Measurements from ENCODE around the gene USP32.
"Not testable (repeated sequence)": the region's sequence is repeated elsewhere in the genome, so short reads cannot be mapped to it uniquely, and the experiment has no call there.

The USP32 gene

DNA sequence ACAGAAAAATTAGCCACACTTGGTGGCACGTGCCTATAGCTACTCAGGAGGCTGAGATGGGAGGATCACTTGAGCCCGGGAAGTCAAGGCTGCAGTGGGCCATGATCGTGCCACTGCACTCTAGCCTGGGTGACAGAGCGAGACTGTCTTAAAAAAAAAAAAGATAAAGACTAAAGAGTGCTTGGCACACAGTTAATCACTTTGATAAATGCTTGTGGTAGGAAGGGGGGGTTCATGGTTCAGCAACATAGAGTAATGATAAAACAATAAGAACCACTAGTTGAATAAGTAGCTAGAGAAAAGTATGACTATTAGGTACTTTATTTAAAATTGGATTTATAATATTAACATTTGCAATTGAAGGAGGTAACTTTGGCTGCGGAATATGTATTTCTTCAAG is 43.3 kb downstream of the USP32 start:
- no peak overlapping the region for H3K4me3 ChIP-seq (ENCODE audit: control insufficient read depth, low read depth, low read length)
- no peak for TF ChIP-seq CTCF (conservative IDR thresholded peaks at IDR 0.05; ENCODE audit: control insufficient read depth, insufficient read depth, low read depth, low read length)

DNA sequence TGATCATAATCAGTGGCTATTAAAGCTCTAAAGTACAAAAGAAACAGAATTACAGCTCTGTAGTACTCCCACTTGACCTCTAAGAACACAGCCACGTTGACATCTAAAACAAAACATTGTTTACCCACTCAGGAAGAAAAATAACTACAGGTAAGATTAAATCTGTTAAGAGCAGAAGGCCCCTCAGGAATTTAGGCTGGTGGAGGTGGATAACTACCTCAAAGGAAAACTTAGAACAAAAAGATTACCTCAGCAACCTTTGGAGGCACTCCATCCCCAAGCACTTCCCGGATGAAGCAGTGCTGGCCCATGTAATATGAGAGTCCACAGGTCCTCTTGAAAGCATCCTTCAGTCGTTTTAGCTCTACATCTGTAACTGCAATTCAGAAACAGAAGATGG is 46.7 kb downstream of the USP32 start:
- no peak for DNase-seq (ENCODE audit: low read depth)
- H3K4me3 ChIP-seq (ENCODE audit: control insufficient read depth, low read depth, low read length), result no peak overlapping the region
- TF ChIP-seq CTCF (conservative IDR thresholded peaks at IDR 0.05; ENCODE audit: control insufficient read depth, insufficient read depth, low read depth, low read length), result no peak

More for the DNA sequence above, 43.3 kb downstream of the USP32 start:
- DNase-seq (ENCODE audit: low read depth), result no peak

GRCh38 chr17:60342492-60342891 is 49.4 kb downstream of the USP32 start:
- H3K4me3 ChIP-seq (ENCODE audit: control insufficient read depth, low read depth, low read length); DNase-seq (ENCODE audit: low read depth): not testable (repeated sequence)

- DNase-seq (ENCODE audit: low read depth), result no peak
- no peak for TF ChIP-seq CTCF (conservative IDR thresholded peaks at IDR 0.05; ENCODE audit: control insufficient read depth, insufficient read depth, low read depth, low read length)
- H3K4me3 ChIP-seq (ENCODE audit: control insufficient read depth, low read depth, low read length), result no peak overlapping the region
Observed at GRCh38 chr17:60335289-60335688, 56.6 kb downstream of the USP32 start.

GRCh38 chr17:60333628-60334031 is 58.3 kb downstream of the USP32 start:
- DNase-seq (ENCODE audit: low read depth), result no peak
- TF ChIP-seq CTCF (conservative IDR thresholded peaks at IDR 0.05; ENCODE audit: control insufficient read depth, insufficient read depth, low read depth, low read length), result no peak
- H3K4me3 ChIP-seq (ENCODE audit: control insufficient read depth, low read depth, low read length), result no peak overlapping the region

- not testable (repeated sequence) for DNase-seq (ENCODE audit: low read depth); H3K4me3 ChIP-seq (ENCODE audit: control insufficient read depth, low read depth, low read length)
Observed at GRCh38 chr17:60333072-60333471, 58.9 kb downstream of the USP32 start.

- no peak for TF ChIP-seq CTCF (conservative IDR thresholded peaks at IDR 0.05; ENCODE audit: control insufficient read depth, insufficient read depth, low read depth, low read length)
- H3K4me3 ChIP-seq (ENCODE audit: control insufficient read depth, low read depth, low read length), result no peak overlapping the region
- no peak for DNase-seq (ENCODE audit: low read depth)
Observed at GRCh38 chr17:60332574-60332973, 59.4 kb downstream of the USP32 start.

GRCh38 chr17:60330731-60331130 is 61.2 kb downstream of the USP32 start:
- DNase-seq (ENCODE audit: low read depth), result peak; percentile 30
- H3K4me3 ChIP-seq (ENCODE audit: control insufficient read depth, low read depth, low read length), result no peak overlapping the region
- no peak for TF ChIP-seq CTCF (conservative IDR thresholded peaks at IDR 0.05; ENCODE audit: control insufficient read depth, insufficient read depth, low read depth, low read length)
